GM19467 (cell line): Measurements from ENCODE around the gene NCOA4.
"Not testable (repeated sequence)": the region's sequence is repeated elsewhere in the genome, so short reads cannot be mapped to it uniquely, and the experiment has no call there.

Experiments
- ATAC-seq: cut with Tn5 transposase; IDR thresholded peaks from one replicate; pipeline ENCODE4 v1.9.1; 2021; ENCODE audit warnings: mild to moderate bottlenecking, moderate library complexity; ENCODE audit not compliant: unreplicated experiment

The NCOA4 gene

GRCh38 chr10:46052791-46053375 is 22.5 kb upstream of the NCOA4 start:
- no peak for ATAC-seq

DNA sequence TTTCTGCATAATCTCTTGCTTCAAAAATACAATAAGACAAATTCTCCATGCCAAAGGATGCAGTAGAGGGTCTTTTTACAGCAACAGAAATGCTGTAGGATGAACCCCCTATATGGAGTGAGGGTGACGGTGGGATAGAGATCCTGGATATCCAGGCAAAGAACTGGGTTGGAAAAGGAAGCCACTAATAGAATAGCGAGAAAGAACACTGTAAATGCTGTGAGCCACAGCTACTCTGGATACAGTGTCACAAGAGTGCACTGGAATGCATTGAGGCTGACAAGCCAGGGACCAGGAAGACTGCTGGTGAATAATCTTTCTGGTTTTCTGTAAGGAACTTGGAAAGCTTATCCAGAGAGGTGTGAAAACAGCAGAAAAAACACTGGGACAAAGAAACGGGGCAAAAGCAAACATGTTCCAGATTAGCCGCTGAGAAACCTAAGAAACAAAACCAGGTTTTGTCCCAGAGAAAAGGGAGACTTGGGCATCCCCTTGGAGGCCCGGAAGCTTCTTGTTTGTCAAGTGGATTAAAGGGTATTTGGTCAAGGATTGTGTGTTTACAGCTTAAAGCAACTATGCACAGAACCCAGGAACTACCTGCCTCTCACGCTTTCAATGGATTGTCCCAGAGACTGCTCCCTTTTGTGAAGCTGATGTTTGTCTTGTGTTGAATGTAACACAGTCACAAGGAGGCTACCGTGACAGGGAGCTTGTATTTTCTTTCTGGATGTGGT is 21.8 kb upstream of the NCOA4 start:
- no peak for ATAC-seq

GRCh38 chr10:46050941-46051623 is 20.7 kb upstream of the NCOA4 start:
- ATAC-seq = no peak

- not testable (repeated sequence) for ATAC-seq
Observed at GRCh38 chr10:46049497-46049831, 19.0 kb upstream of the NCOA4 start.

- no peak for ATAC-seq
Observed at GRCh38 chr10:46048152-46048551, 17.7 kb upstream of the NCOA4 start.

GRCh38 chr10:46046261-46046660 is 15.8 kb upstream of the NCOA4 start, which contains the start of gene MSMB:
Gene MSMB (minus strand): TSS chr10:46046269. CDS start chr10:46046237, 32 bp downstream.
- no peak for ATAC-seq

- ATAC-seq = no peak
Observed at GRCh38 chr10:46042527-46042926, 12.1 kb upstream of the NCOA4 start.

- ATAC-seq = no peak
Observed at GRCh38 chr10:46040004-46040403, 9.6 kb upstream of the NCOA4 start.

- ATAC-seq = no peak
Observed at GRCh38 chr10:46037107-46037825, 6.8 kb upstream of the NCOA4 start.

- ATAC-seq = no peak
Observed at GRCh38 chr10:46035923-46036849, 5.8 kb upstream of the NCOA4 start.

- ATAC-seq = no peak
Observed at GRCh38 chr10:46033602-46034011, 3.2 kb upstream of the NCOA4 start.

- ATAC-seq = no peak
Observed at GRCh38 chr10:46031648-46032532, 1.5 kb upstream of the NCOA4 start.

GRCh38 chr10:46029461-46030030 is 877 bp downstream of the NCOA4 start:
- ATAC-seq = no peak

DNA sequence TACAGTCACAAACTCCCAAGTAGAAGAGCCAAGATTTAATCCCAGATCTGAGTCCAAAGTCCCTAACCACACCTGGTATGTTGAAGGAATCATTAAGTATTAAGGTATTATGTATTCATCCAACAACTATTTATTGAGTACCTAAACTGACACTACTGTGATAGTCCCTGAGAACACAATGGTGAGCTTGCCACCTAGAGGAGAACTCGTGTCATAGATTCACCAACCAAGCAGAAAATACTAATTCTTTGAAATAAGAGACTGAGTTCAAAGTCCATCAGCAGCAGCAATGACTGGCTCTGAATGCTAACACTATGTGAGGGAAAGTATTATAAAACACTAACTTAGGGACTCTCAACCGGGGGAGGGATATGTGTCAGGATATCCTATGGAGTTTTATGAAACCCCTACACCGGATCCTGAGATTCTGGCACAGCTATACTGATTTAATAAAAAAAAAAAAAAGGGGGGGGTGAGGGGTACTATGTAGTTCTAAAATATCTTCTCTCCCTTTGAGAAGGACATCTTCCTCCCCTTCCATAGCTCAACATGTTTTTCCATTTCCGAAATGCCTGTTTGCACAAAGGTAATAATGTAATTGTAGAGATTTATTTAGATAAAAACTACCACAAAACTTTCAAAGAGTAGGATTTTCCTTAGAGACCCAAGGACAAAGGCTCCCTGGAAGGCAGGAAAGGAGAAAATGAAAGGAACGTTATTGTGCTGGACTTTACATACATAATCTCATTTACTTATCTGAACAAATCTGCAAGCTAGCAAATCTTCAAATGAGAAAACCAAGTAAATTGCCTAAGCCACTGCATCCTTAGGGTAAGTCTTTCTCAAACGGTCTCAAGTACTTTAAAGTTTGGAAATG is 1.6 kb downstream of the NCOA4 start:
- ATAC-seq = no peak

DNA sequence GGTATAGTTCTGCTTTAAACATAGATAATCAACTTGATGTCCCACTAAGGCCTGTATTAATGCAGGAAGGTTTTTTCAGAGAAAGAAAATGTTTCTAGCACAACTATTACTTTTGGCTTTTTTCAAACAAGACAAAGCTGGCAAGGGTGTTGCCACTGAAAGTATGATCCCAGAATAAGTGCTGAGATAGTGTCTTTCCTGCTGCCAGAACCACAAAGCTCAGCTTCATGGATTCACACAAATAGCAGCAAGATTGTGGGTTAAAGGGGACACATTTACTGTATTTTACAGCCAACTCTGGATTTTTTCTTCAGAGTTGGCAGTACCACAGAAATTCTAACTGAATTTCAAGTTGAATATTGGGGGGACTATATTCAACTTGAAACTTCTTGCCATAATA is 4.3 kb downstream of the NCOA4 start:
- no peak for ATAC-seq

DNA sequence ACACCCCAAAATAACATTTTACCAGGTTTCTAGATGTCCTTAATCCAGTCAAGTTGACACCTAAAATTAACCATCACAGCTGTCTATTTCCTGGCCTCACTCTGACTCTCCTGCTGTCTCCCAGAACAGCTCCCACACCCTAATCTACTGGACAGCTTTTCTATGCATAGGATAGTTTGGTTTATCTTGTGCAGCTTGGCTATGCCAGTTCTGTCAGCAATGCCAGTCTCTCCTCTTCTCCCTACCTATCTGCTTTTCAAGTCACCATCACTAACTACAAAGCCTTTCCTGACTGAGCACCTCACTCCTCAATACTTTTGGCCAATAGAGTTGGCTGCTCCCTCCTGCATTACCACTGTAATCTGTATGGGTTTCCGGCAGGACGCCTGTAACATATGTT is 5.0 kb downstream of the NCOA4 start:
- no peak for ATAC-seq

GRCh38 chr10:46024948-46025347 is 5.5 kb downstream of the NCOA4 start:
- no peak for ATAC-seq
